ENCODE data around the gene PLXNA2.

- TF ChIP-seq CTCF (IDR thresholded peaks at IDR 0.05; ENCODE audit: low read depth, low read length) (no peak), EZH2phosphoT487 (IDR thresholded peaks at IDR 0.05; ENCODE audit: low read depth) (no peak)
Observed at GRCh38 chr1:208158640-208159554, 85.3 kb downstream of the PLXNA2 start.
